Upper lobe of right lung (tissue), 1 donor: Measurements from ENCODE around the gene MAP3K15. TPM values are rescaled to one million over a fixed set of nuclear protein-coding genes. Genes with fewer than 3 reads are reported as not detected.
"Not testable (repeated sequence)": the region's sequence is repeated elsewhere in the genome, so short reads cannot be mapped to it uniquely, and the experiment has no call there.

Experiments used
- ATAC-seq: fragments of 200-7000 bp; cut with Tn5 transposase; one replicate; pipeline ENCODE4 v1.9.1; 2020; ENCODE audit warnings: mild to moderate bottlenecking, moderate library complexity
- DNase-seq: peaks from one replicate; pipeline ENCODE4 v3.0.0-alpha.2; 2020
- H3K27ac ChIP-seq: fragments of 200-600 bp; one replicate; pipeline ENCODE4 v1.8.0; 2022
- H3K27me3 ChIP-seq: fragments of 200-600 bp; one replicate; pipeline ENCODE4 v1.8.0; 2022; ENCODE audit warnings: mild to moderate bottlenecking
- H3K36me3 ChIP-seq: fragments of 200-600 bp; one replicate; pipeline ENCODE4 v1.8.0; 2022
- H3K4me1 ChIP-seq: fragments of 200-600 bp; one replicate; pipeline ENCODE4 v1.8.0; 2022
- H3K4me3 ChIP-seq: fragments of 200-600 bp; one replicate; pipeline ENCODE4 v1.8.0; 2022; ENCODE audit warnings: mild to moderate bottlenecking
- H3K9me3 ChIP-seq: fragments of 200-600 bp; one replicate; pipeline ENCODE4 v1.8.0; 2022
- intact Hi-C: fragments of 100-400 bp; cut with DNase I; formaldehyde crosslinking; loops from one replicate; pipeline ENCODE4 v1.11.0; 2022
- total RNA-seq: library from RNA; stranded (reverse); fragmentation: NEBNext Ultra II Directional; extraction: Animal tissue kit (Norgen Biotek cat#: 25700); gene quantifications from one replicate; pipeline ENCODE4 v1.2.1, GENCODE V29; 2021
- TF ChIP-seq, protein P1 (sequence below): fragments of 200-600 bp; IDR thresholded peaks from one replicate; pipeline ENCODE4 v1.8.0; 2022; ENCODE audit warnings: antibody characterized with exemption
- donor health status: DM: no; HTN: yes; CAD: no; lungs with severe emphysema.

The MAP3K15 gene
- total RNA-seq, 1 donor from 2014 or later: 2.1 TPM

DNA sequence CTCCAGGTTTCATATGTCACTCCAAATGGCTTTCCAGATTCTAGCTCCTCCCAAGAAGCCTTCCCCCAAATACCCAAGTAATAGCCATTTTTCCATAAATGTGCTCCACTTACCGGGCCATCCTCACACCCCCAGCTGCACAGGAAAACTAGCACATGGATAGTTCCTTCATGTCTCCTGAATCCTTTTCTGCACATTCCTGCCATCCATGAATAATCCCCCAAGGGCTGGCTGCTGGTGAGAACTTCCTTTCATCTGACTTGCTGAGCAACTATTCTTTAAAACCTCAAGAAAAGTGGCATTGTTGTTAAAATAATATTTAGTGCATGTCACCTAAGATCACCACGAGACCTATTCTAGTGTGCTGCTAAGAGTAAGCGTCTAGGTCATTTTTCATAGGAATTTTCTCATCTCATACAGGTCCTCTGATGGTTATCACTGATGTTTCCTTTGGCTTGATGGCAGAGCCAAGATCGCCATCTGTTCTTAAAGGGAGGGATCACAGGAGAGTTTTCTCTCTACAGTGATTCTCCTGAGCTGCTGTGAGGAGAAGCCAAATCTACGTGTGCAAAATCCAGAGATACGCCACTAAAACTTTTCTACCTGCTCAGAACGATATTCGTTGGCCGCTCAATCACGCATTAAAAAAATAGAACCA, 71.3 kb downstream of the MAP3K15 start:
- TF ChIP-seq, protein P1, sequence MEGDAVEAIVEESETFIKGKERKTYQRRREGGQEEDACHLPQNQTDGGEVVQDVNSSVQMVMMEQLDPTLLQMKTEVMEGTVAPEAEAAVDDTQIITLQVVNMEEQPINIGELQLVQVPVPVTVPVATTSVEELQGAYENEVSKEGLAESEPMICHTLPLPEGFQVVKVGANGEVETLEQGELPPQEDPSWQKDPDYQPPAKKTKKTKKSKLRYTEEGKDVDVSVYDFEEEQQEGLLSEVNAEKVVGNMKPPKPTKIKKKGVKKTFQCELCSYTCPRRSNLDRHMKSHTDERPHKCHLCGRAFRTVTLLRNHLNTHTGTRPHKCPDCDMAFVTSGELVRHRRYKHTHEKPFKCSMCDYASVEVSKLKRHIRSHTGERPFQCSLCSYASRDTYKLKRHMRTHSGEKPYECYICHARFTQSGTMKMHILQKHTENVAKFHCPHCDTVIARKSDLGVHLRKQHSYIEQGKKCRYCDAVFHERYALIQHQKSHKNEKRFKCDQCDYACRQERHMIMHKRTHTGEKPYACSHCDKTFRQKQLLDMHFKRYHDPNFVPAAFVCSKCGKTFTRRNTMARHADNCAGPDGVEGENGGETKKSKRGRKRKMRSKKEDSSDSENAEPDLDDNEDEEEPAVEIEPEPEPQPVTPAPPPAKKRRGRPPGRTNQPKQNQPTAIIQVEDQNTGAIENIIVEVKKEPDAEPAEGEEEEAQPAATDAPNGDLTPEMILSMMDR: no peak
- Histone ChIP-seq H3K4me1 (no peaks in the 10 kb centered on the region), H3K4me3 (no peak overlapping the region), H3K27ac (no peak overlapping the region), H3K27me3 (no peaks in the 10 kb centered on the region), H3K36me3 (no peaks in the 10 kb centered on the region), H3K9me3 (no peaks in the 10 kb centered on the region)
- ATAC-seq (no peak), DNase-seq (no peak)
- intact Hi-C loops: no loop called here

DNA sequence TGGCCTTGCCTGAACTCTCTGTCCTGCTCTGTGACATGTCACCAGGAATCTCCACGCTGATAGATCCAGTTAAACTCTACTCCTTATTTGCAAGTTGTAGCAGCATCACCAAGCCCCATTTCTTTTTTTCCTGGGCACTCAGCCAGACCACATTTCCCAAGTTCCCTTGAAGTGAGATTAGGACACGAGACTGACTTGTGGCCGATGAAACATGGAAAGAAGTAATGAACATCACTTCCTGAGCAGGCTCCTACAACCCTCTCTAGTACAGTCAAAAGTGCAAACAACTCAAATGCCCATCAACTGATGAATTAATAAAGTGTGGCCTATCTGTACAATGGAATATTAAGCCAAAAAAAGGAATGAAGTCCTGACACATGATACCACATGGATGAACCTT, 74.6 kb downstream of the MAP3K15 start:
- H3K4me1 ChIP-seq: no peaks in the 10 kb centered on the region
- no peak overlapping the region for H3K4me3 ChIP-seq
- DNase-seq (no peak), ATAC-seq (no peak)
- no peaks in the 10 kb centered on the region for H3K36me3 ChIP-seq
- TF ChIP-seq, protein P1: no peak
- no peaks in the 10 kb centered on the region for H3K9me3 ChIP-seq
- no peak overlapping the region for H3K27ac ChIP-seq
- no peaks in the 10 kb centered on the region for H3K27me3 ChIP-seq
- intact Hi-C loops: no loop called here

- not testable (repeated sequence) for ATAC-seq
Measured at GRCh38 chrX:19422661-19423060, 92.6 kb downstream of the MAP3K15 start.

GRCh38 chrX:19410259-19410658, 105.0 kb downstream of the MAP3K15 start:
- H3K27me3 ChIP-seq: no peaks in the 10 kb centered on the region
- ATAC-seq: no peak
- no peak for DNase-seq
- TF ChIP-seq, protein P1: no peak
- H3K4me3 ChIP-seq: no peak overlapping the region
- H3K36me3 ChIP-seq: no peaks in the 10 kb centered on the region
- no peak overlapping the region for H3K27ac ChIP-seq
- H3K4me1 ChIP-seq: no peaks in the 10 kb centered on the region
- H3K9me3 ChIP-seq: no peaks in the 10 kb centered on the region
- intact Hi-C loops: no loop called here

More at GRCh38 chrX:19422661-19423060, 92.6 kb downstream of the MAP3K15 start:
- H3K4me3 ChIP-seq, H3K36me3 ChIP-seq, H3K4me1 ChIP-seq, H3K27ac ChIP-seq, DNase-seq, intact Hi-C loops, H3K9me3 ChIP-seq, H3K27me3 ChIP-seq: not testable (repeated sequence)

DNA sequence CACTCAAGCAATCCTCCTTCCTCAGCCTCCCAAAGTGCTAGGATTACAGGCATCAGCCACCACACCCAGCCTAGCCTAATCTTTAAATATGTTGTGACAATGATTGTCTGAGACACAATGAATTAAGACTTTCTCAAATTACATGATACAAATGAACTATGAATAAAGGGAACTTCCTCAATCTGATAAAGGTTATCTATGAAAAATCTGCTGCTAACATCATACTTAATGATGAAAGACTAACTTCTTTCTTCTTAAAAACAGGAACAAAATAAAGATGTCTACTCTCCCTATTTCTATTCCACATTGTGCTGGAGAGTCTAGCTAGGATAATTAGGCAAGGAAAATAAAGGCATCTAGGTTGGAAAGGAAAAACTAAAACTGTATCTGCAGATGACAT, 111.6 kb downstream of the MAP3K15 start:
- no peaks in the 10 kb centered on the region for H3K4me1 ChIP-seq
- DNase-seq: no peak
- no peaks in the 10 kb centered on the region for H3K9me3 ChIP-seq
- no peaks in the 10 kb centered on the region for H3K36me3 ChIP-seq
- TF ChIP-seq, protein P1: no peak
- intact Hi-C loops: no loop called here
- H3K27me3 ChIP-seq: no peaks in the 10 kb centered on the region
- ATAC-seq: no peak
- no peak overlapping the region for H3K27ac ChIP-seq
- no peak overlapping the region for H3K4me3 ChIP-seq

- Histone ChIP-seq H3K36me3 (no peaks in the 10 kb centered on the region), H3K4me3 (no peak overlapping the region), H3K4me1 (no peaks in the 10 kb centered on the region), H3K9me3 (no peaks in the 10 kb centered on the region), H3K27me3 (no peaks in the 10 kb centered on the region), H3K27ac (no peak overlapping the region)
- TF ChIP-seq, protein P1: no peak
- DNase-seq (no peak), ATAC-seq (no peak)
- intact Hi-C loops: no loop called here
Measured at GRCh38 chrX:19392703-19393102, 122.6 kb downstream of the MAP3K15 start.
